ENCODE results near the gene NUP54. TPM values are rescaled to one million over a fixed set of nuclear protein-coding genes. Genes with fewer than 3 reads are reported as not detected.

NUP54 gene, protein sequence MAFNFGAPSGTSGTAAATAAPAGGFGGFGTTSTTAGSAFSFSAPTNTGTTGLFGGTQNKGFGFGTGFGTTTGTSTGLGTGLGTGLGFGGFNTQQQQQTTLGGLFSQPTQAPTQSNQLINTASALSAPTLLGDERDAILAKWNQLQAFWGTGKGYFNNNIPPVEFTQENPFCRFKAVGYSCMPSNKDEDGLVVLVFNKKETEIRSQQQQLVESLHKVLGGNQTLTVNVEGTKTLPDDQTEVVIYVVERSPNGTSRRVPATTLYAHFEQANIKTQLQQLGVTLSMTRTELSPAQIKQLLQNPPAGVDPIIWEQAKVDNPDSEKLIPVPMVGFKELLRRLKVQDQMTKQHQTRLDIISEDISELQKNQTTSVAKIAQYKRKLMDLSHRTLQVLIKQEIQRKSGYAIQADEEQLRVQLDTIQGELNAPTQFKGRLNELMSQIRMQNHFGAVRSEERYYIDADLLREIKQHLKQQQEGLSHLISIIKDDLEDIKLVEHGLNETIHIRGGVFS
- 47.5 and 49.2 TPM in 2 replicates for total RNA-seq

DNA sequence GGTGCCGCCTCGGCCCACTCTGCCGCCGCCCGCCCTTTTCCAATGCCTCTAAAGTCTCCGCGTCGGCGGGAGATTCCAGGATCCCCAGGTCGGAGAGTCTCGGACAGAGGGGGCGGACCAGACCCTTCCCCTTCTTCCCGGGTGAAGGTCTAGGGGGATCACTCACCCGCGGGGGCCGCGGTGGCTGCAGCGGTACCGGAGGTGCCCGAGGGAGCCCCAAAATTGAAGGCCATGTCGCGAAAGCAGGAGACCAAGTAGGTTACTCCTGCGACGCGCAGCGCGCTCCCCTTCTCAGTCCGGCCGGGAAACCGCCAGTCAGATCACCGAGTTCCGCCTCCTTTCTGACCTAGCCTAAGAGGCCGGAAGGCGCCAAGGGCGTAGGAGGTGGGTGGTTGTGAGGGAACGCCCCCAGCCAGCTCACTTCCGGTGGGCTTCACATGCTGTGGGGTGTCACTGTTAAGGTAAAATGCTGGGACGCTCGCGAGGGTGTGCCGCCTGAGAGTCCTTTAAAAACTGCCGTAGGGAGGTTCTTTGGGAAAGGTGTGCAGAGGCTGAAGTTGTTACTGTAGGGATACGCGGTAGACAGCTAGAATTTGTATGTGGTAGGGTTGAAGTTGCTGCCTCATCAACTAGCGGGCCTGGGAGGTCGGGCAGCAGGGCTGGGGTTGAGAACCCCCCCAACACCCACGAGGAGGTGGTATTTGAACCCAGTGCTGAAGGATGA, at the start of gene NUP54:
TSS of gene NUP54 (minus strand) at position 256 of the 724 bp plus-strand sequence. CDS start at position 233, 23 bp downstream.

DNA sequence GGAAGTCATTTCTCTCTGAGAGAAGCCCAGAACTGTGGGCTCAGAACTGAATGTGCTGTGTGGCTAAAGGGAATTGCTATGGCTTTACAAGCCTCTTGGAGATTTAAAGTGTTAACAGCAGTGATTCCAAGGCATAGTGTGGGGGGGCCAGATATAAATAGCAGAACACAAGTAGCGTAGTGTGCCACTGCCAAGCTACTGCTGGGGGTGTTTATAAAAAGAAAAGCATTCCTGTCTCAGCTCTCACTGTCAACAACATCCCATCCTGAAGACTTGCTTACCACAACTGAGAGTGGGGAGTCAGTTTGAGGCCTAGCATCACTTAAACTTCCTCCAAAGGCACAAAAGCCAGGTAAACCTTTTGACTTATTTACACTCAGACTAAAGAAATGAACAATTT, 73.7 kb downstream of the NUP54 start, which contains the start of gene ART3:
TSS of gene ART3 (plus strand) at position 242 of the 400 bp plus-strand sequence. CDS start 1,181 bp downstream, outside the sequence.

Other genes starting within 250 kb of the NUP54 start
- gene PPEF2, start 245.9 kb downstream of the NUP54 start, total RNA-seq = not detected in 2 replicates
- gene NAAA, start 207.4 kb downstream of the NUP54 start, total RNA-seq = 16.3 and 20.3 TPM in 2 replicates
- gene SDAD1, start 157.5 kb downstream of the NUP54 start, total RNA-seq = 19.7 and 20.2 TPM in 2 replicates
- not detected in 2 replicates for gene CXCL9, start 140.9 kb downstream of the NUP54 start, total RNA-seq
- gene CXCL10, start 124.9 kb downstream of the NUP54 start, total RNA-seq = 0.09 TPM in 2 replicates
- gene CXCL11, start 112.3 kb downstream of the NUP54 start, total RNA-seq = 0.66 and 0.99 TPM in 2 replicates
- gene ART3, start 73.7 kb downstream of the NUP54 start, total RNA-seq = under 0.01 TPM in 1 of 2 replicates, not detected in the other
- 155 and 251 TPM in 2 replicates for gene SCARB2, start 65.4 kb upstream of the NUP54 start, total RNA-seq
- gene FAM47E, start 103.3 kb upstream of the NUP54 start, total RNA-seq = 0.18 and 0.28 TPM in 2 replicates
- 2.7 and 6.1 TPM in 2 replicates for gene STBD1, start 158.3 kb upstream of the NUP54 start, total RNA-seq